Camera-type eye (tissue), 1 donor: ENCODE data around the gene PDHA2. TPM values are rescaled to one million over a fixed set of nuclear protein-coding genes. Genes with fewer than 3 reads are reported as not detected.

Experiments used
- total RNA-seq: library from RNA; depleted of rRNA; stranded (reverse); fragments of >200 nt; gene quantifications from one replicate; pipeline ENCODE4 v1.2.3, GENCODE V29; 2014

Gene PDHA2
- not detected for total RNA-seq

GRCh38 chr4:95839891-95840290 lies at the start of gene PDHA2:
PDHA2 (plus strand) TSS chr4:95840093; CDS start chr4:95840151, 58 bp downstream.

